WTC11 (cell line): Measurements from ENCODE around the gene ZNF407. TPM values are rescaled to one million over a fixed set of nuclear protein-coding genes. Genes with fewer than 3 reads are reported as not detected.

Experiments used
- ATAC-seq: fragments of 200-7000 bp; cut with Tn5 transposase; 2 replicates; pipeline ENCODE4 v1.10.0; 2021; ENCODE audit warnings: mild to moderate bottlenecking, moderate library complexity
- CTCF ChIA-PET: fragments of 300-600 bp; sonication (Branson Sonifier 250); formaldehyde crosslinking; loops from one replicate; lab custom pipeline; 2021; ENCODE audit warnings: antibody characterized with exemption; lab: Charles Lee
- POLR2A ChIA-PET: fragments of 350-600 bp; sonication (Branson Sonifier 250); formaldehyde crosslinking; loops from one replicate; lab custom pipeline; 2021; ENCODE audit warnings: antibody characterized with exemption; lab: Charles Lee
- DNase-seq: peaks from one replicate; pipeline ENCODE4 v3.0.0; 2021; ENCODE audit warnings: low spot score
- H3K27ac Mint-ChIP-seq: 2 replicates; pipeline ENCODE4 v1.8.0; 2021; ENCODE audit warnings: mixed read lengths
- H3K27me3 Mint-ChIP-seq: 2 replicates; pipeline ENCODE4 v1.8.0; 2021; ENCODE audit warnings: low read depth, mild to moderate bottlenecking, moderate library complexity, mixed read lengths
- H3K36me3 Mint-ChIP-seq: 2 replicates; pipeline ENCODE4 v1.8.0; 2021; ENCODE audit warnings: mixed read lengths
- H3K4me1 Mint-ChIP-seq: 2 replicates; pipeline ENCODE4 v1.8.0; 2022; ENCODE audit warnings: mixed read lengths
- H3K4me3 Mint-ChIP-seq: 2 replicates; pipeline ENCODE4 v1.8.0; 2021; ENCODE audit warnings: mild to moderate bottlenecking, moderate library complexity, mixed read lengths
- H3K9me3 Mint-ChIP-seq: 2 replicates; pipeline ENCODE4 v1.8.0; 2021; ENCODE audit warnings: mixed read lengths
- ATF1 ChIP-seq: sonication (generic); formaldehyde crosslinking; IDR thresholded peaks from 2 replicates; pipeline ENCODE4 v1.8.1; 2023; ENCODE audit warnings: mild to moderate bottlenecking, moderate library complexity, missing genetic modification reagents
- CDX4 ChIP-seq: fragments of 250-450 bp; sonication (Bioruptor Pico); IDR thresholded peaks from 2 replicates; pipeline ENCODE4 v1.9.0; 2021; ENCODE audit warnings: moderate library complexity, mild to moderate bottlenecking, inconsistent platforms, borderline replicate concordance
- EMX1 ChIP-seq: fragments of 250-450 bp; sonication (Bioruptor Pico); IDR thresholded peaks from 2 replicates; pipeline ENCODE4 v1.8.0; 2021; ENCODE audit warnings: mild to moderate bottlenecking
- ERG ChIP-seq: fragments of 250-450 bp; sonication (Bioruptor Pico); IDR thresholded peaks from 2 replicates; pipeline ENCODE4 v1.8.0; 2021; ENCODE audit warnings: mild to moderate bottlenecking
- GRHL2 ChIP-seq: fragments of 250-450 bp; sonication (Bioruptor Pico); IDR thresholded peaks from 2 replicates; pipeline ENCODE4 v1.8.0; 2022; ENCODE audit warnings: mild to moderate bottlenecking, moderate library complexity; ENCODE audit not compliant: insufficient replicate concordance, severe bottlenecking
- GTF2I ChIP-seq: fragments of 250-450 bp; sonication (Bioruptor Pico); conservative IDR thresholded peaks from 2 replicates; pipeline ENCODE4 v1.4.0; 2021; ENCODE audit warnings: mild to moderate bottlenecking
- JUN ChIP-seq: sonication (generic); formaldehyde crosslinking; IDR thresholded peaks from 2 replicates; pipeline ENCODE4 v1.8.0; 2023; ENCODE audit warnings: mild to moderate bottlenecking, missing genetic modification reagents
- MYBL2 ChIP-seq: sonication (generic); formaldehyde crosslinking; IDR thresholded peaks from 2 replicates; pipeline ENCODE4 v1.8.1; 2023; ENCODE audit warnings: mild to moderate bottlenecking, moderate library complexity, missing genetic modification reagents
- NFATC4 ChIP-seq: fragments of 250-450 bp; sonication (Bioruptor Pico); IDR thresholded peaks from 2 replicates; pipeline ENCODE4 v1.9.0; 2021; ENCODE audit warnings: mild to moderate bottlenecking
- NFYB ChIP-seq: sonication (generic); formaldehyde crosslinking; conservative IDR thresholded peaks from 2 replicates; pipeline ENCODE4 v1.8.0; 2022; ENCODE audit warnings: low read depth, missing genetic modification reagents
- NR3C1 ChIP-seq: sonication (generic); formaldehyde crosslinking; conservative IDR thresholded peaks from 2 replicates; pipeline ENCODE4 v1.8.1; 2023; ENCODE audit warnings: low read depth, mild to moderate bottlenecking, missing genetic modification reagents
- SP1 ChIP-seq: sonication (generic); formaldehyde crosslinking; conservative IDR thresholded peaks from 2 replicates; pipeline ENCODE4 v1.8.1; 2022; ENCODE audit warnings: missing genetic modification reagents
- STAT6 ChIP-seq: sonication (generic); formaldehyde crosslinking; conservative IDR thresholded peaks from 2 replicates; pipeline ENCODE4 v1.8.1; 2023; ENCODE audit warnings: mild to moderate bottlenecking, low read depth, missing genetic modification reagents, moderate library complexity
- TCF7 ChIP-seq: sonication (generic); formaldehyde crosslinking; IDR thresholded peaks from 2 replicates; pipeline ENCODE4 v1.8.0; 2022; ENCODE audit warnings: mild to moderate bottlenecking, low read depth, missing genetic modification reagents, moderate library complexity
- ZNF232 ChIP-seq: sonication (generic); formaldehyde crosslinking; IDR thresholded peaks from 2 replicates; pipeline ENCODE4 v1.8.0; 2022; ENCODE audit warnings: mild to moderate bottlenecking, missing genetic modification reagents
- ZNF532 ChIP-seq: fragments of 250-450 bp; sonication (Bioruptor Pico); IDR thresholded peaks from 2 replicates; pipeline ENCODE4 v1.9.0; 2021; ENCODE audit warnings: mild to moderate bottlenecking, borderline replicate concordance
- total RNA-seq: library from RNA; stranded (reverse); gene quantifications from 3 replicates; pipeline ENCODE4 v1.2.3, GENCODE V29; 2021
- TF ChIP-seq, protein P1 (sequence below): sonication (generic); formaldehyde crosslinking; IDR thresholded peaks from 2 replicates; pipeline ENCODE4 v1.8.1; 2022; ENCODE audit warnings: mild to moderate bottlenecking, moderate library complexity, missing genetic modification reagents
- TF ChIP-seq, protein P2 (sequence below): fragments of 200-600 bp; IDR thresholded peaks from 2 replicates; pipeline ENCODE4 v1.8.0; 2022; ENCODE audit warnings: antibody characterized with exemption
- TF ChIP-seq, protein P3 (sequence below): sonication (generic); formaldehyde crosslinking; IDR thresholded peaks from 2 replicates; pipeline ENCODE4 v1.8.0; 2022; ENCODE audit warnings: mild to moderate bottlenecking, missing genetic modification reagents

ZNF407 gene
- total RNA-seq, 1 experiment from 2014 or later = 6.5 TPM

- DNase-seq (no peak), ATAC-seq (no peak)
- ChIA-PET CTCF (no interaction called here), POLR2A (no interaction called here)
- Mint-ChIP-seq H3K9me3 (no peaks in the 10 kb centered on the region), H3K4me1 (peaks cover 4% of the 10 kb centered on the region; the same call in 1 of the 2 replicates), H3K4me3 (no peak overlapping the region), H3K27ac (no peak overlapping the region), H3K36me3 (no peaks in the 10 kb centered on the region), H3K27me3 (no peaks in the 10 kb centered on the region)
- TF ChIP-seq ZNF232 (CRISPR knock-in tag) = no peak
- TF ChIP-seq SP1 (CRISPR knock-in tag) = no peak
- no peak for TF ChIP-seq NR3C1 (CRISPR knock-in tag)
- TF ChIP-seq, protein P1, sequence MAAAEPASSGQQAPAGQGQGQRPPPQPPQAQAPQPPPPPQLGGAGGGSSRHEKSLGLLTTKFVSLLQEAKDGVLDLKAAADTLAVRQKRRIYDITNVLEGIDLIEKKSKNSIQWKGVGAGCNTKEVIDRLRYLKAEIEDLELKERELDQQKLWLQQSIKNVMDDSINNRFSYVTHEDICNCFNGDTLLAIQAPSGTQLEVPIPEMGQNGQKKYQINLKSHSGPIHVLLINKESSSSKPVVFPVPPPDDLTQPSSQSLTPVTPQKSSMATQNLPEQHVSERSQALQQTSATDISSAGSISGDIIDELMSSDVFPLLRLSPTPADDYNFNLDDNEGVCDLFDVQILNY (CRISPR knock-in tag) = no peak
- TF ChIP-seq ZNF532 = no peak
- no peak for TF ChIP-seq TCF7 (CRISPR knock-in tag)
- TF ChIP-seq NFATC4 (CRISPR knock-in tag) = no peak
- TF ChIP-seq MYBL2 (CRISPR knock-in tag) = no peak
- no peak for TF ChIP-seq STAT6 (CRISPR knock-in tag)
- TF ChIP-seq JUN (CRISPR knock-in tag) = no peak
- TF ChIP-seq, protein P2, sequence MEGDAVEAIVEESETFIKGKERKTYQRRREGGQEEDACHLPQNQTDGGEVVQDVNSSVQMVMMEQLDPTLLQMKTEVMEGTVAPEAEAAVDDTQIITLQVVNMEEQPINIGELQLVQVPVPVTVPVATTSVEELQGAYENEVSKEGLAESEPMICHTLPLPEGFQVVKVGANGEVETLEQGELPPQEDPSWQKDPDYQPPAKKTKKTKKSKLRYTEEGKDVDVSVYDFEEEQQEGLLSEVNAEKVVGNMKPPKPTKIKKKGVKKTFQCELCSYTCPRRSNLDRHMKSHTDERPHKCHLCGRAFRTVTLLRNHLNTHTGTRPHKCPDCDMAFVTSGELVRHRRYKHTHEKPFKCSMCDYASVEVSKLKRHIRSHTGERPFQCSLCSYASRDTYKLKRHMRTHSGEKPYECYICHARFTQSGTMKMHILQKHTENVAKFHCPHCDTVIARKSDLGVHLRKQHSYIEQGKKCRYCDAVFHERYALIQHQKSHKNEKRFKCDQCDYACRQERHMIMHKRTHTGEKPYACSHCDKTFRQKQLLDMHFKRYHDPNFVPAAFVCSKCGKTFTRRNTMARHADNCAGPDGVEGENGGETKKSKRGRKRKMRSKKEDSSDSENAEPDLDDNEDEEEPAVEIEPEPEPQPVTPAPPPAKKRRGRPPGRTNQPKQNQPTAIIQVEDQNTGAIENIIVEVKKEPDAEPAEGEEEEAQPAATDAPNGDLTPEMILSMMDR = no peak
Observed at GRCh38 chr18:75071484-75071785, 473.8 kb downstream of the ZNF407 start.

DNA sequence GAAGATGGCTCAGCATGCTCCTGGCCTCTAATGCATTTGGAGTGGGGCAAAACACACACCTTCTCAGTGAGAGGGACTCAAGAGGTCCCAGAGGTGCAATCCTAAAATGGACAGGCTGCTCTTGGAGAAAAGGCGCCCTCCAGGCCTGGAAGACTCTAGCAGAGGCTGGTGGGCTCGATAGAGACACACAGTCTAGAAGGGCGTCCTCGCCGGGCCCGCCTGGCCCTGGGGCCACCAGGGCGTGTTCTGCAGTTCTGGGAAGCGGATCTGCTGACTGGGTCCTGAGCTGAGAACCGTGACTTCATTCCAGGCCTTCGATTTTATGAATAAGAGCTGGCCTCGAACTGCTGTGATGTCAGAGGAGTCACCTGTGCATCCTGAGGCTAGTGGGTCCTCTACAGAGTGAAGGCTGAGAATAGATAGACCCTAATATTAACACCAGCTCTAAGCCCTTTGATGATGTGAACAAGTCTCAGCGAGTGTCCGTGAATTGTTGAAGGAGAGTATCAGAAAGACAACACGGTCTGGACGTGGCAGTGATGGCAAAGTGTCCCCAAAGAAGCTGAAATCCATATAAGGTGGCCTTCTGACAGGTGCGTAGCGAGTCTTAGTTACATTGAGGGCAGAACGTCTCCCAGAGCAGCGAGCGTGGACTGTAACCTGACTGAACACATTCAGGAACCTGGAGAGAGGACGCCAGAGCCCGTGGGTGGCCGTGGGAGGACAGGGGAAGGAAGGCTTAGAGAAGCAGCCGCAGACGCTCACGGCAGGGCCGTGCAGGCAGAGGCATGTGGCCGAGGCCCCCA is 474.4 kb downstream of the ZNF407 start:
- DNase-seq = no peak
- H3K4me1 Mint-ChIP-seq = peaks cover 4% of the 10 kb centered on the region; the same call in 1 of the 2 replicates
- H3K27me3 Mint-ChIP-seq = no peaks in the 10 kb centered on the region
- CTCF ChIA-PET = no interaction called here
- no peak overlapping the region for H3K4me3 Mint-ChIP-seq
- H3K36me3 Mint-ChIP-seq = no peaks in the 10 kb centered on the region
- peaks cover under 1% of the 10 kb centered on the region; the same call in 1 of the 2 replicates for H3K9me3 Mint-ChIP-seq
- ATAC-seq = no peak
- no peak overlapping the region for H3K27ac Mint-ChIP-seq
- POLR2A ChIA-PET = no interaction called here
- TF ChIP-seq ERG (no peak), EMX1 (CRISPR knock-in tag) (no peak), GRHL2 (no peak), CDX4 (no peak), NFYB (CRISPR knock-in tag) (no peak), STAT6 (CRISPR knock-in tag) (no peak), ZNF232 (CRISPR knock-in tag) (no peak), GTF2I (CRISPR knock-in tag) (no peak), ATF1 (CRISPR knock-in tag) (no peak)
- TF ChIP-seq, protein P3, sequence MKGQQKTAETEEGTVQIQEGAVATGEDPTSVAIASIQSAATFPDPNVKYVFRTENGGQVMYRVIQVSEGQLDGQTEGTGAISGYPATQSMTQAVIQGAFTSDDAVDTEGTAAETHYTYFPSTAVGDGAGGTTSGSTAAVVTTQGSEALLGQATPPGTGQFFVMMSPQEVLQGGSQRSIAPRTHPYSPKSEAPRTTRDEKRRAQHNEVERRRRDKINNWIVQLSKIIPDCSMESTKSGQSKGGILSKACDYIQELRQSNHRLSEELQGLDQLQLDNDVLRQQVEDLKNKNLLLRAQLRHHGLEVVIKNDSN (CRISPR knock-in tag) = no peak
